Caco-2 (cell line): ENCODE measurements around the gene ATF6. TPM values are rescaled to one million over a fixed set of nuclear protein-coding genes. Genes with fewer than 3 reads are reported as not detected.

Experiments used
- BruUV-seq: library from RNA; stranded (reverse); fragments of 400-500 nt; replicated peaks from 2 replicates; lab custom pipeline; 2021; lab: Mats Ljungman, UMichigan
- CTCF ChIA-PET: fragments of 300-600 bp; sonication (Branson Sonifier 250); formaldehyde crosslinking; loops from one replicate; lab custom pipeline; 2022; ENCODE audit warnings: antibody characterized with exemption; lab: Charles Lee
- POLR2A ChIA-PET: fragments of 300-600 bp; sonication (Branson Sonifier 250); formaldehyde crosslinking; loops from one replicate; lab custom pipeline; 2022; ENCODE audit warnings: antibody characterized with exemption; lab: Charles Lee
- DNase-seq, 2 experiments: peaks; one replicate each; pipeline versions ENCODE4 v3.0.0 to v3.0.0-alpha.2; 2020 to 2022
- H3K27me3 ChIP-seq: replicated peaks from 2 replicates; pipeline ENCODE4 v1.6.0; 2011; ENCODE audit warnings: low read length; ENCODE audit not compliant: control insufficient read depth, insufficient read depth
- H3K36me3 ChIP-seq: 2 replicates; pipeline ENCODE4 v1.5.1; 2011; ENCODE audit warnings: low read length; ENCODE audit not compliant: control insufficient read depth, insufficient read depth
- H3K4me1 ChIP-seq: fragments of 250-450 bp; sonication (Bioruptor Pico); 2 replicates; pipeline ENCODE4 v1.5.1; 2020; ENCODE audit warnings: mild to moderate bottlenecking
- H3K4me3 ChIP-seq: 2 replicates; pipeline ENCODE4 v1.5.1; 2011; ENCODE audit warnings: low read depth, mild to moderate bottlenecking, control low read depth, low read length
- H3K9me3 ChIP-seq: fragments of 250-450 bp; sonication (Bioruptor Pico); 2 replicates; pipeline ENCODE4 v1.5.1; 2020; ENCODE audit warnings: mild to moderate bottlenecking, moderate library complexity
- H3K27ac Mint-ChIP-seq: one replicate; pipeline ENCODE4 v1.8.0; 2022; ENCODE audit warnings: mixed read lengths; ENCODE audit not compliant: unreplicated experiment
- H3K27me3 Mint-ChIP-seq: one replicate; pipeline ENCODE4 v1.8.0; 2022; ENCODE audit warnings: mixed read lengths; ENCODE audit not compliant: insufficient read depth, unreplicated experiment
- H3K36me3 Mint-ChIP-seq: one replicate; pipeline ENCODE4 v1.8.0; 2022; ENCODE audit warnings: mild to moderate bottlenecking, mixed read lengths; ENCODE audit not compliant: insufficient read depth, unreplicated experiment
- H3K4me1 Mint-ChIP-seq: one replicate; pipeline ENCODE4 v1.8.0; 2022; ENCODE audit warnings: low read depth, mixed read lengths; ENCODE audit not compliant: unreplicated experiment
- H3K4me3 Mint-ChIP-seq: one replicate; pipeline ENCODE4 v1.8.0; 2022; ENCODE audit warnings: mild to moderate bottlenecking, moderate library complexity, mixed read lengths; ENCODE audit not compliant: unreplicated experiment
- H3K9me3 Mint-ChIP-seq: one replicate; pipeline ENCODE4 v1.8.0; 2022; ENCODE audit warnings: mixed read lengths; ENCODE audit not compliant: unreplicated experiment
- intact Hi-C: fragments of 100-400 bp; cut with micrococcal nuclease; formaldehyde crosslinking; loops from one replicate; pipeline ENCODE4 v1.10.0; 2022; ENCODE audit not compliant: unreplicated experiment
- total RNA-seq: library from RNA; stranded (reverse); gene quantifications from 2 replicates; pipeline ENCODE4 v1.2.3, GENCODE V29; 2022
- TF ChIP-seq, protein P1 (sequence below), 2 experiments: fragments of 200-600 bp in 1 of 2; IDR thresholded peaks; 1 replicate in 1 of 2; 2 replicates in 1 of 2; pipeline versions ENCODE4 v1.5.1 to v1.8.0; 2011 to 2022; ENCODE audit warnings: antibody characterized with exemption in 1 of 2, control low read depth in 1 of 2, inconsistent platforms in 1 of 2, low read depth in 1 of 2, low read length in 1 of 2, mild to moderate bottlenecking in 1 of 2, moderate library complexity in 1 of 2; ENCODE audit not compliant: insufficient read depth in 1 of 2, severe bottlenecking in 1 of 2, unreplicated experiment in 1 of 2

The ATF6 gene
- total RNA-seq, 1 experiment from 2014 or later = 16.4 TPM

DNA sequence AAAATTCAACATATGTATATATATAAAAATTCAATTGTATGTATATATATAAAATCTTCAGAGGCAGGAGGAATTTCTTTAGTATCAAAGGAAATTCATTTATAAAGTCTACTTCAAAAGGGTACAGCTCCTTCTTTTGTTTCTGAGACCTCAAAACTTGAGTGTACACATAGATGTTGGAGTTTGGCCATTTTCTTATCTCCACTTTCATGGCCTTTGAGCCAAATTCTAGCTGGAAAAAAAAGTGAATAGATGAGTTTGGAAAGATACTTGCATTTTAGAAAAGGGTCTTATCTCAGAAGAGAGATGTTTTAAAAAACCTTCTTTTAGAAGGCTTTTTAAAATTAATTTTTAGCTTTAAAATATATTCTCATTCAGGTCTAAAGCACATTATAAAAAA lies 103.2 kb downstream of the ATF6 start:
- Mint-ChIP-seq H3K9me3 (no peaks in the 10 kb centered on the region), H3K4me1 (peaks cover 14% of the 10 kb centered on the region), H3K36me3 (no peaks in the 10 kb centered on the region), H3K27ac (no peak overlapping the region), H3K27me3 (no peaks in the 10 kb centered on the region), H3K4me3 (no peak overlapping the region)
- POLR2A ChIA-PET = no interaction called here
- intact Hi-C loops = loop anchor here (5.0 to 10.0 kb wide), 2 partner anchors 64 to 153 kb away; partner anchors contain the start of gene OLFML2B
- CTCF ChIA-PET = interaction anchor here (1.1 to 1.6 kb wide), 2 partner anchors 77 to 168 kb away, joined by 3 to 4 read pairs; no protein-coding TSS in a partner anchor
- H3K36me3 ChIP-seq = no peaks in the 10 kb centered on the region
- DNase-seq = no peak
- no TSS peak for BruUV-seq
- TF ChIP-seq, protein P1, sequence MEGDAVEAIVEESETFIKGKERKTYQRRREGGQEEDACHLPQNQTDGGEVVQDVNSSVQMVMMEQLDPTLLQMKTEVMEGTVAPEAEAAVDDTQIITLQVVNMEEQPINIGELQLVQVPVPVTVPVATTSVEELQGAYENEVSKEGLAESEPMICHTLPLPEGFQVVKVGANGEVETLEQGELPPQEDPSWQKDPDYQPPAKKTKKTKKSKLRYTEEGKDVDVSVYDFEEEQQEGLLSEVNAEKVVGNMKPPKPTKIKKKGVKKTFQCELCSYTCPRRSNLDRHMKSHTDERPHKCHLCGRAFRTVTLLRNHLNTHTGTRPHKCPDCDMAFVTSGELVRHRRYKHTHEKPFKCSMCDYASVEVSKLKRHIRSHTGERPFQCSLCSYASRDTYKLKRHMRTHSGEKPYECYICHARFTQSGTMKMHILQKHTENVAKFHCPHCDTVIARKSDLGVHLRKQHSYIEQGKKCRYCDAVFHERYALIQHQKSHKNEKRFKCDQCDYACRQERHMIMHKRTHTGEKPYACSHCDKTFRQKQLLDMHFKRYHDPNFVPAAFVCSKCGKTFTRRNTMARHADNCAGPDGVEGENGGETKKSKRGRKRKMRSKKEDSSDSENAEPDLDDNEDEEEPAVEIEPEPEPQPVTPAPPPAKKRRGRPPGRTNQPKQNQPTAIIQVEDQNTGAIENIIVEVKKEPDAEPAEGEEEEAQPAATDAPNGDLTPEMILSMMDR (IDR thresholded peaks at IDR 0.05; ENCODE audit: insufficient read depth in 1 of 2, low read depth in 1 of 2, low read length in 1 of 2, severe bottlenecking in 1 of 2, unreplicated experiment in 1 of 2) = no peak
- H3K9me3 ChIP-seq = no peaks in the 10 kb centered on the region
- H3K4me3 ChIP-seq = no peak overlapping the region
- H3K4me1 ChIP-seq = peaks cover 17% of the 10 kb centered on the region
- H3K27me3 ChIP-seq = no peaks in the 10 kb centered on the region

GRCh38 chr1:161872506-161872905 lies 106.4 kb downstream of the ATF6 start:
- Histone ChIP-seq H3K27me3 (no peaks in the 10 kb centered on the region), H3K9me3 (no peaks in the 10 kb centered on the region), H3K36me3 (no peaks in the 10 kb centered on the region), H3K4me3 (no peak overlapping the region), H3K4me1 (peaks cover 15% of the 10 kb centered on the region; the same call in 1 of the 2 replicates)
- intact Hi-C loops = no loop called here
- no peaks in the 10 kb centered on the region for H3K27me3 Mint-ChIP-seq
- peaks cover 7% of the 10 kb centered on the region for H3K4me1 Mint-ChIP-seq
- no peak for DNase-seq
- no peaks in the 10 kb centered on the region for H3K9me3 Mint-ChIP-seq
- ChIA-PET CTCF (no interaction called here), POLR2A (no interaction called here)
- no TSS peak for BruUV-seq
- H3K4me3 Mint-ChIP-seq = no peak overlapping the region
- H3K36me3 Mint-ChIP-seq = no peaks in the 10 kb centered on the region
- TF ChIP-seq, protein P1 (IDR thresholded peaks at IDR 0.05; ENCODE audit: insufficient read depth in 1 of 2, low read depth in 1 of 2, low read length in 1 of 2, severe bottlenecking in 1 of 2, unreplicated experiment in 1 of 2) = no peak
- H3K27ac Mint-ChIP-seq = no peak overlapping the region

DNA sequence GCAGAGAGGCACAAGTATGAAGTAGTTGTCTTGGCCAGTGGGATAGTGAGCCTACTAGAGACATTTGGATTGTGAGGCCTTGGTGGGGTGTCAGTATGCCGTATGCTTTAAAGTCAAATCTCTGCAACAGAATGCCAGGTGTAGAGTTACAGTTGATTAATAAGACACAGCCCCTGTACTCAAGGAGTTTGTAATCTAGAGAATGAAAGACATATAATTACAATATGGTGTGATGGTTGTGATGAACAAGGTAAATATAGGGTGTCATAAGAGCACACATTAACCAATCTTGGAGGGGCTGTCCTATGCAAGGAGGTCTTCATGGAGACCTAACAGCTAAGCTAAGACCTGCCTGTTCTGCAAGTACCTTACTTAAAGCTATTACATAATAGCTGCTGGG lies 113.1 kb downstream of the ATF6 start:
- Mint-ChIP-seq H3K27me3 (no peaks in the 10 kb centered on the region), H3K36me3 (no peaks in the 10 kb centered on the region), H3K4me1 (no peaks in the 10 kb centered on the region), H3K4me3 (no peak overlapping the region), H3K27ac (no peak overlapping the region), H3K9me3 (no peaks in the 10 kb centered on the region)
- H3K4me3 ChIP-seq = no peak overlapping the region
- no peaks in the 10 kb centered on the region for H3K9me3 ChIP-seq
- H3K4me1 ChIP-seq = no peaks in the 10 kb centered on the region
- POLR2A ChIA-PET = no interaction called here
- TF ChIP-seq, protein P1 (IDR thresholded peaks at IDR 0.05; ENCODE audit: insufficient read depth in 1 of 2, low read depth in 1 of 2, low read length in 1 of 2, severe bottlenecking in 1 of 2, unreplicated experiment in 1 of 2) = no peak
- no TSS peak for BruUV-seq
- CTCF ChIA-PET = interaction anchor here (0.7 kb wide), 1 partner anchor 15 kb away, joined by 3 read pairs; no protein-coding TSS in a partner anchor
- intact Hi-C loops = no loop called here
- DNase-seq = no peak
- no peaks in the 10 kb centered on the region for H3K27me3 ChIP-seq
- H3K36me3 ChIP-seq = no peaks in the 10 kb centered on the region
